Activated CD8-positive, alpha-beta memory T cell treated with anti-CD3 and anti-CD28 coated beads, Interleukin-2, amount 50 U/mL, for 24 hours (primary cell): Measurements from ENCODE around the gene SVEP1.
"Not testable (repeated sequence)": the region's sequence is repeated elsewhere in the genome, so short reads cannot be mapped to it uniquely, and the experiment has no call there.

Experiments
- DNase-seq: peaks from one replicate; pipeline ENCODE4 v3.0.0-alpha.2; 2020; ENCODE audit errors: extremely low read depth

The SVEP1 gene

DNA sequence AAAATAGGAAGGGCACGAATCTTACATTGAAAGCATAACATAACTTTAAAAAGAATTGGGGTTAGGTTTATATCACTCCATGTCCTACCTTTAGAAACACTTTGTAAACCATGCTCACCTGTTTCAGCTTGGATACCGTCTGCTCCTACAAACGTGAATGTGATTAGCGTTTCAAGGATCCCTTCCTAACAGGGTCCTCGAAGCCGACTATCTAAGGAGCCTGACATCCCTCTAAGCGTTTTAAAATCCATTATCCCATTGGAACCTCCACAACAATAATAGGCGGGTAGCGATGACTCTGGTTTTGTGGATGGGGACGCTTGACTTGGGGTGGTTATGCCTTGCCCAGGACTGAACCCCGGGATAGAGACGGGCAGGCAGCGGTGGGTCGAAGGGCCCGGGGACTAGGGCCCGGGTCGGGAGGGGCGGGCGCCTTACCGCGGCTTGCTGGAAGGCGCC is 937 bp downstream of the SVEP1 start:
- no peak for DNase-seq

- no peak for DNase-seq
These were observed 3.6 kb downstream of the SVEP1 start for GRCh38 chr9:110575945-110576344.

GRCh38 chr9:110575169-110575568 is 4.4 kb downstream of the SVEP1 start:
- no peak for DNase-seq

DNA sequence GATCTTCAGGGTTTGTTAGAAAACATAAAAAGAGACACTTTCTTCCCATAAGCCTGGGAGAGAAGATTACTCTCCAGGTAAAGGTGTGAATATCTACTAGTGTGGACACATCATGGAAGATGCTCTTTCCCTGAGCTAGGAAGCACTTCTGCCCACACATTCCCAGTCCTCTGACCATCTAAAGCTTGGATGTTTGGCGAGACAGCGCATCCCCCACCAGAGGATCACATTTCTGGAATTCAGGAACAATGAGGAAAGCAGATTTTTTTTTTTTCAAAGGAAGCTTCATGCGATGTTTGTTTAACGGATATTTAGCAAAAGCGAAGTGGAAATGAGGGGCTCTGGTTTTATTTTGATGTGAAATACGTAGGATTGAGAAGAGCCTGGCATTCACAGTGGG is 6.2 kb downstream of the SVEP1 start:
- DNase-seq: no peak

GRCh38 chr9:110571801-110572483 is 7.6 kb downstream of the SVEP1 start:
- no peak for DNase-seq

- DNase-seq: no peak
These were observed 13.4 kb downstream of the SVEP1 start for GRCh38 chr9:110566156-110566555.

DNA sequence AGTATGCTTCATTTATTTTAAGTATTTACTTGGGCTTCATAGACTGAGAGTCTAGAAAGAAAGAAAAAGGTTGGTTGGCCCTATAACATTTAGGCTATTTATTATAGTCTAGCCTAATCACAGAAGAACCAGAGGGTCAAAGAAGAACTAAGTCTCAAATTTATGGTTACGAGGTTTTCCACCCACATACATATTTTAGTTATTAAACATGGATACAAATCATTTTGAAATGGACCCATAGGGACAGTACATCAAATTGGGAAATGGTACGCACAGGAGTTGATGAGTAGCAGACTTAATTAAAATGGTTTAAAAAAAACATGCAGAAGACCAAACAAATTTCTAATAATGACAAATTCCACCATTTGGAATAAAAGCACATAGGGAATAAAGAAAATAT is 17.7 kb downstream of the SVEP1 start:
- no peak for DNase-seq

- DNase-seq: no peak
These were observed 19.7 kb downstream of the SVEP1 start for GRCh38 chr9:110559869-110560268.

DNA sequence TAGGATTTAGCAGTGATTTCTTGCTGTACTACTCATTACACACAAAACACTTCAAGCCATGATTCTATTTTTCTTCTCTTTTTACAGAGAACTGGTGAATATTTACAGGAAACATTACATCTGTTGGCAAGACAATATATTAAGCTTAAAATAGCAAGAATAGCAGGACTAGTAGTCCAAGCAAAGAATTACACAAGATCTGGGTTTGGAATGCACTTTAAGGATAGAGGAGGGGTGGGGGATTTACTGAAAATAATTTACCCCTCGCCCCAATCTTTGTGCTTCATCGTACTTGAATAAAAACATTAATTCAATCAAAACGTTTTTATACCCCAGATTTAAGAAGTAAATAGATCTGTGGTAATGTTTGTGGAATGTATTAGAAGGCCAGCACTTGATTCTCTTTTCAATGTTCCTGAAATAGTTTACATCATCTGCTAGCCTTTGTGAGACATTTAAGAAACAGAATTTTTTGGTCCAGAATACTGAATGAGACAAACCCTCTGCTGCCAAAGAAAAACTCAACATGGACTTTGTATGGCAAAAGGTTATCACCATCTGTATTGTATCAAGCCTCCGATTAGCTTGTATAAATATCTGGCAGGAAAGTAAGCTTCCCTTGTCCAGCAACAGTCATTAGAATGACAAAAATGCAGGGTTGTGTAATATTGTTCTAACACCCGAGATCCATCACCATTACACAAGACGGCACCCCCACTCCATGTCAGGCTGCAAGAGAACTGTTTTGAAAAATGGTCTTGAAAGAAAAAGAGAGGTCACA is 23.8 kb downstream of the SVEP1 start:
- no peak for DNase-seq

DNA sequence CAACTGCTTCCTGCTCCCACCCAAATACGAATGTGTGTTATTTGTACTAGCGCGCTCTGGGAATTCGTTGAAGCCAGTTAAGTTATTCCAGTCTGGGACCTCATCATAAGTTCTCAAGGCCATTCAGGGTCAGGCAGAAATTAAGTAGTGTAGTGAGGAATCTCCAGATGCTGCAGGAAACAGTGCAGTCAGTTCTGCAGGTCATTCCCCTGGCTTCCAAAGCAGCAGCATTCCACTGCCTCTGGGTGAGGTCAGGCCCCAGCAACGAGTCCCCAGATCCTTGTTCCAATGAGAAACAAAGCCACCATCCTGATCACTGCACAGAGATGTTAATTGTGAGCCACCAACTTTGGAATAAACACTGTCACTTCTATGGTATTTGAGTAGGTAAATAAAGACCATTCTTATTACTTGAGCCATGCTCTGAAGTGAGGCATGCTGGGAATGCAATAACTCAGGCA is 33.1 kb downstream of the SVEP1 start:
- DNase-seq: no peak

GRCh38 chr9:110545705-110546104 is 33.8 kb downstream of the SVEP1 start:
- DNase-seq: no peak

GRCh38 chr9:110543631-110544051 is 35.9 kb downstream of the SVEP1 start:
- no peak for DNase-seq

DNA sequence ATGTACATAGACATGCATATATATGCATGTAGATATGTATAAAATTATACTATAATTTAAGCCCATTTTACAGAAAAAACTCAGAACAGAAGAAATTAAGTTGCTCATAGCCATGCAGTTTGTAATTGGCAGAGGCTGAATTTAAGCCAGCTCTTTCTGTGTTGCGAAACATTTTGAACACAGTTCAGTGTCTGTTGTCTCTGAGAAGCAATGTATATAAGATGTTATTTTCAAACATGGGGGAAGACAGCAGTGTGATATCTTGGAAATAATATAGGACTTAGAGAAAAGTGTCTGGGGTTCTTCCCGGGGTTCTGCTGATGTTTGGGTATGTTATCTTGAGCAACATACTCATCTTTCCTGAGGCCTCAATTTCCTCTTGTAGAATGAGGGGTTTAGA is 37.6 kb downstream of the SVEP1 start:
- DNase-seq: no peak

GRCh38 chr9:110538647-110539041 is 40.9 kb downstream of the SVEP1 start:
- no peak for DNase-seq

DNA sequence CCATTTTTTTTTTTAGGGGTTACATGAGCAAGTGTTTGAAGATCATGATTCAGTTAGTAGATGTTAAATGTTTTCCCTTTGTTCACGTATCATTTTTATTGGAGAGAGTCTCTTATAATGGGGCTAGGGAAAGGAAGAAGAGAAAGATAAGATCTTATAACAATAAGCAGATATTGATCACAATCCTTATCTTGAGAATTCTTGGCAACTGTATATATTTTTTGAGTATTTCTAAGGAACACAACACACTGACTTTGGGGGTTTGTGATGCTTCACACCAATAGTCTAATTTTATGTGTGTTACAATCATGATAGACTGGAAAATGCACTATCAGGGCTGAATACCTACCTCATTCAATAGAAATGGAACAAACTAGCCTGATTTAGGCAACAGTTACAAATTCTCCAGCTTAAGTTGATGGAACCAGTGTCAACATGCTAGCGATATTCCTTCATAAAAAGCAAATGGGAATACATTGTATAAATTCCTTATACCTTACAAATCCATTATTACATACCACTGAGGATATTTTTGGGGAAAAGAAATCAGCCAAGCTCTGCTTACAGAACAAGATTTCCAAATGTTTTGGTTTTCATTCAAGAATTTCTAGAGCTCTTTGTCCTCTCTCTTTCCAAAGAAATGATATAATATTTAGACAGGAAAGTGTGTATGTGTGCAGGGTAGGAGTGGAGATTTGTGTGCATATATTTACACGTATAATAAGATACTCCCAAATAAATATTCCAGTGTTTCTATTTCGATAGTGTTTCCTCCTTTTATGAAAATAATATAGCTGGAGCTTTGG is 41.5 kb downstream of the SVEP1 start:
- no peak for DNase-seq

DNA sequence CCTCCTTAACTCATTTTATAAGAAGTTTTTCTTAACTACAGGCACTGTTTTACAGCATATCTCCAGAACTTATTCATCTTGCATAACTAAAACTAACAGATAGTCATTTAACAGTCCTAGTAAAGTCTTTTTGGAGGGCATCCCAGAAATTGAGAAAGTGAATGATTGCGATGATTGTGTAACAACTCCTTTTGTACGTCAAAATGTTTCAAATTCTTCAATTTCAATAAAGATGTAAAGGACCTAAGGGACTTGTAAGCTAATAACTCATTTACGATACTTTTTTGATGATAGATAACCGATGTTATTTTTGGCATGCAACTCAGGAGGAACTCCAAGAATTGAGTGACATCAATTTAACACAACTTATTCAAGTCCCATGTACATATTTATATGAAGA is 42.7 kb downstream of the SVEP1 start:
- no peak for DNase-seq

DNA sequence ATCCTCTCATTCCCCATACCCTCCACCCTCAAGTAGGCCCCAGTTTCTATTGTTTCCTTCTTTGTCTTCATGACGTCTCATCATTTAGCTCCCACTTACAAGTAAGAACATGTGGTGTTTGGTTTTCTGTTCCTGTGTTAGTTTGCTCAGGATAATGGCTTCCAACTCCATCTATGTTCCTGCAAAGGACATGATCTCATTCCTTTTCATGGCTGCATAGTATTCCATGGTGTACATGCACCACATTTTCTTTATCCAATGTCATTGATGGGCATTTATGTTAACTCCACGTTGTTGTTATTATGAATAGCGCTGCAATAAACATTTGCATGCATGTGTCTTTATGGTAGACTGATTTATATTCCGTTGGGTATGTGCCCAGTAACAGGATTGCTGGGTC is 45.4 kb downstream of the SVEP1 start:
- DNase-seq: not testable (repeated sequence)

DNA sequence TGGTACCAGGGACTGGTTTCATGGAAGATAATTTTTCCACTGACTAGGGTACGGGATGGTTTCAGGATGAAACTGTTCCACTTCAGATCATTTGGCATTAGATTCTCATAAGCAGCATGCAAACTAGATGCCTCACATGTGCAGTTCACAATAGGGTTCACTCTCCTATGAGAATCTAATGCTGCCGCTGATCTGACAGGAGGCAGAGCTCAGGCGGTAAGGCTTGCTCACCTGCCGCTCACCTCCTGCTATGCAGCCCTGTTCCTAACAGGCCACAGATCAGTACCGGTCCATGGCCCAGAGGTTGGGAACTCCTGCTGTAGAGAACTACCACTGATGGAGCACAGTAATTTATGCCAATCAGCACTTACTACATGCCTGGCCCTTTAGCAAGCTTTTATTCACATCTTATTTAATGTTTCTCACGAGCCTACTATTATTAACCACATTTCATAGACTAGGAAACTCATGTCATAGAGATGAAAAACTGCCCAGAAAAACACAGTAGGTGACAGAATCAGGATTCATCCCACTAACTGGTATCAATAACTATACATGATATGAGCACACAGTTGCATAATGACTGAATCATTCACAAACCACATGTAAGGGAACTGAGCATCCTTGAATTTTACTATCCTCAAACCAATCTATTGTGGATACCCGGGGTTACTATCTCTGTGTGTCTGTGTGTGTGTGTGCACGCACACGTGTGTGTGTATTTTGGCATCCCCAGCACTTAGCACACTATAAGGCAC is 46.5 kb downstream of the SVEP1 start:
- DNase-seq: no peak

GRCh38 chr9:110531776-110532175 is 47.8 kb downstream of the SVEP1 start:
- DNase-seq: no peak

DNA sequence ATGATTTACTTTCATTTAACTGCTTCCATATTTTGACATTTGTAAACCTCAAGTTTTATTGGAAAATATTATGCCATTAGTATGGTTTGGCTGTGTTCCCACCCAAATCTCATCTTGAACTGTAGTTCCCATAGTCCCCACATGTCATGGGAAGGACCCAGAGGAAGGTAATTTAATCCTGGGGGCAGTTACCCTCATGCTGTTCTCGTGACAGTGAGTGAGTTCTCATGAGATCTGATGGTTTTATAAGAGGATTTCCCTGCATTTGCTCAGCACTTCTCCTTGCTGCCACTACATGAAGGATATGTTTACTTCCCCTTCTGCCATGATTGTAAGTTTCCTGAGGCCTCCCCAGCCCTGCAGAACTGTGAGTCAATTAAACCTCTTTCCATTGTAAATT is 48.3 kb downstream of the SVEP1 start:
- not testable (repeated sequence) for DNase-seq

- no peak for DNase-seq
These were observed 50.9 kb downstream of the SVEP1 start for GRCh38 chr9:110528645-110529044.

GRCh38 chr9:110526426-110526825 is 53.1 kb downstream of the SVEP1 start:
- no peak for DNase-seq
